Bone marrow (tissue), 2 donors: Measurements from ENCODE around the gene TPST1.
A peak's percentile ranks its signal among the peaks of the same experiment; 100 is the strongest.
"Not testable (repeated sequence)": the region's sequence is repeated elsewhere in the genome, so short reads cannot be mapped to it uniquely, and the experiment has no call there.

ENCODE experiments used
- DNase-seq, 2 donors: peaks; one replicate each; lab custom pipeline; 2025; lab: John Stamatoyannopoulos, UW

The TPST1 gene

DNA sequence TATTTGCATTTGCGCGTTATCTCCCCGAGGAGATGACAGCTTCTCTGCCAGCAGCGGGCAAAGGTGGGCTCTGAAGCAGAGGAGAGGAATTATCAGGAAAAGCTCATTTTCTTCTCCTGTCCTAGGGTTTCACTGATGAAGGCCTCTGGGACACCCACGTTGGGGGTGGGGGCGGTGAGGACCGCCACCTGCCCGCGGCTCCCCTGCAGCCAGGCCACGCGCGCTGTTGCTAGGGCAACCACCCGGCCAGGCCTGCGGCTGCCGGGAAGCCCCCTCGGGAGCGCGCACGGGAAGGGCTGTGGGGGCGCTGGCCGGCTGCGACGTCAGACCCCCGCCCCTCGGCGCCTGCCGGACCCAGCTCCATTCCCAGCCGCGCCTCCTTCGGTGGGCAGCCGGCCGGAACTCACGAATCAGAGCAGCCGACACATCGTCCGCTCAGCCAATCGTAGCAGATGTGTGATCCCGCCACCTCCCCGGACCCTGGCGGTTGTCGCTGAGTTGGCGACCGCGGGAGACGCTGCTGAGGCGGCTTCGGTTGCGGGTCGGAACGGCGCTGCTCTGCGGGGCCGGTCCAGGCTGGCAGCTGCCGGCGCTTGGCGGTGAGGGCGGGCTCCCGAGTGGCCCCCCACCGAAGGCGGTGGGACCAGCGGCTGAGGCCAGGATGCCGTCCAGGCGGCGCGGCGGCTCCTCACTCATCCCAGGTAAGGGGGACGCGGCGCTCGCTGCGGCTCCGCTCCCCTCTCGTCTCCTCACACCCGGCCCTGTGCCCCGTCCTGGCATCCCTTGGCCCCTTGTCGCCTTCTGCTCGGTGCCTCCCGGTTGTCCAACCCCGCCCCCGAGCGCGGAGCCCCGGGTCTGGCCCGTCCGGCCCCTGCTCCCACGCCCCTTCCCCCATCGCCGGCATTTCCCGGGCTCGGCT is at the start of gene TPST1:
TPST1 (plus strand) TSS at position 513 of the 919 bp plus-strand sequence. CDS start 35,092 bp downstream, outside the sequence.
- peak in 1 of 2 donors; percentile 65 for DNase-seq

DNA sequence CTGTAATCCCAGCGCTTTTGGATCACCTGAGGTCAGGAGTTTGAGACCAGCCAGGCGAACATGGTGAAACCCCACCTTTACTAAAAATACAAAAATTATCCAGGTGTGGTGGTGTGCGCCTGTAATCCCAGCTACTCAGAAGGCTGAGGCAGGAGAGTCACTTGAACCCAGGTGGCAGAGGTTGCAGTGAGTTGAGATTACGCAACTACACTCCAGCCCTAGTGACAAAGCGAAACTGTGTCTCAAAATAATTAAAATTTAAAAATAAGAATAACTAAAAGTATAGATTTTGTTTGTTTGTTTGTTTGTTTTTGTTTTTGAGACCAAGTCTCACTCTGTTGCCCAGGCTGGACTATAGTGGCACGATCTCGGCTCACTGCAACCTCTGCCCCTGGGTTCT is 49.1 kb upstream of the TPST1 start:
- DNase-seq, result not testable (repeated sequence)

DNA sequence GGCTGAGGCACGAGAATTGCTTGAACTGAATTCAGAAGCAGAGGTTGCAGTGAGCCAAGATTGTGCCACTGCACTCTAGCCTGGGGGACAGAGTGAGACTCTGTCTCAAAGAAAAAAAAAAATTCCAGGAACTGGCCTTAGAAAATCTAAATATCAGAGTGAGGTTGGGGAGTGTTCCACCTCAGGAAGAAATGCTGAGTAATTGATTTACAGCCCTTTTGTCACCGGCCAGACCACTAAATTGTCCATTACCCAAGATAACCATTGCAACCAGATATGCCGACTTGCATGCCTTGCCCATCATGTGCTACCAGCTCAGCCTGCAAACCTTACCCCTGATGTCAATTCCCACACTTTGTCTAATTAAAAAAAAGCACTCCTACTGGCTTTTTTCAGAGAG is 48.1 kb upstream of the TPST1 start:
- no peak for DNase-seq

DNA sequence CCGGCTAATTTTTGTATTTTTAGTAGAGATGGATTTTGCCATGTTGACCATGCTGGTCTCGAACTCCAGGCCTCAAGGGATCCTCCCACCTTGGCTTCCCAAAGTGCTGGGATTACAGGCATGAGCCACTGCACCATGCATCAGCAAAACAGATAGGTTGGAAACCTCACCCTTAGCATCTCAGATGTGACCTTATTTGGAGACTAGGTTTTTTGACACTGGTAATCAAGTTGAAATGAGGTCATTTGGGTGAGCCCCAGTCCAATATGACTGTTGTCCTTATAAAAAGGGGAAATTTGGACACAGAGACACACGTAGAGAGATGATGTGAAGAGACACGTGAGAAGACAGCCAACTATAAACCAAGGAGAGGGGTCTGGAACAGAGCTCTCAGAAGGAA is 42.5 kb upstream of the TPST1 start:
- no peak for DNase-seq

DNA sequence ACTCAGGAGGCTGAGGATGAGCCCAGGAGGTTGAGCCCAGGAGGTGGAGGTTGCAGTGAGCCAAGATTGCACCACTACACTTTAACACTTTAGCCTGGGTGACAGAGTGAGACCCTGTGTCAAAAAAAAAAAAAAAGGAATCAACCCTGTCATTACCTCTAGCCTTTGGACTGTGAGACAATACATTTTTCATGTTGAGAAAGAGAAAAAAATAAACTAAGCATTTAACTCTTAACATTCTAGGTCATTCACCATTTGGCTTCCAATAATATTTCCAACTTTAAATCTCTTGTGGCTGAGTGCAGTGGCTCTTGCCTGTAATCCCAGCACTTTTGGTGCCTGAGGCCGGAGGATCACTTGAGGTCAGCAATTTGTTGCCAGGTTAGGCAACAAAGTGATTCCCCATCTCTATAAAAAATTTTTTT is 41.9 kb upstream of the TPST1 start:
- DNase-seq, result no peak

DNA sequence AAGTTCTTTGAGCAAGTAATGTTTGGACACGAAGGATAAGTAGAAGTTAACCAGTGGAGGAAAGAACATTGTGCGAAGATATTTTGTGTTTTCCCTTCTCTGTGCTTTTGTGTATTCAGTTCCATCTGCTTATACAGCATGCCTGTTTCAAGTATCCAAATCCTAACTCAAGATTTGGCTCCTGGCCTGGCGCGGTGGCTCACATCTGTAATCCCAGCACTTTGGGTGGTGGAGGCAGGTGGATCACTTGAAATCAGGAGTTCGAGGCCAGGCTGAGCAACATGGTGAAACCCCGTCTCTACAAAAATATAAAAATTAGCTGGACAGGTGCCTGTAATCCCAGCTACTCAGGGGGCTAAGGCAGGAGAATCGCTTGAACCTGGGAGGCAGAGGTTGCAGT is 40.8 kb upstream of the TPST1 start:
- no peak for DNase-seq

DNA sequence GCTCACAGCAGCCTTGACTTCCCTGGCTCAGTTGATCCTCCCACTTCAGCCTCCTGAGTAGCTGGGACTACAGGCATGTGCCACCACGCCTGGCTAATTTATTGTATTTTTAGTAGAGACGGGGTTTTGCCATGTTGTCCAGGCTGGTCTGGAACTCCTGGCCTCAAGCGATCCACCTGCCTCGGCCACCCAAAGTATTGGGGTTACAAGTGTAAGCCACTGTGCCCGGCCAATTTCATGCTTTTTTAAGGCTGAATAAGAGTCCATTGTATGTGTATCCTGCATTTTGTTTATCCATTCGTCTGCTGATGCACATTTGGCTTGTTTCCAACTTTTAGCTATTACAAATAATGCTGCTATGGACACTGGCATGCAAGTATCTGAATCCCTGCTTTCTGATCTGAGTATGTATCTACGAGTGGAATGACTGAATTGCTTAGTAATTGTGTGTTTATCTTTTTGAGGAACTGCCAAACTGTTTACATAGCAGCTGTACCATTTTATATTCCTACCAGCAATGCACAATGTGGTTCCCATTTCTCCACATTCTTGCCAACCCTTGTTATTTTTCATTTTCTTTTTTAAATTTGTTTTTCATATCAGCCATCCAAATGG is 37.3 kb upstream of the TPST1 start:
- DNase-seq, result no peak

DNA sequence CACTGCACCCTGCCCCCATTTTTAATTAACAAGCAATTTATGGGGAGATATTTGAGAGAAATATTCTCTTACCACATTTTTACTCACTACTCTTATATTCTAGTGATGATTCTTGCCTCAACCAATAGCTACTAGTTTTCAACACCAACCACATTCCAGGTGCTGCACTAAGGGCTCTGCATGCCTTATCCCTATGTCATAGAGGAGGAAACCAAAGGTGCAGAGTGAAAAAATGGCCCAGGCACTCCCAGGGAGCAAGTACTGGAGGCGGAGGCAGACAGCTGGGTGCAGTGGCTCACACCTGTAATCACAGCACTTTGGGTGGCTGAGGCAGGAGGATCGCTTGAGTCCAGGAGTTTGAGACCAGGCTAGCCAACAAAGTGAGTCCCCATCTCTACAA is 35.5 kb upstream of the TPST1 start:
- no peak for DNase-seq

DNA sequence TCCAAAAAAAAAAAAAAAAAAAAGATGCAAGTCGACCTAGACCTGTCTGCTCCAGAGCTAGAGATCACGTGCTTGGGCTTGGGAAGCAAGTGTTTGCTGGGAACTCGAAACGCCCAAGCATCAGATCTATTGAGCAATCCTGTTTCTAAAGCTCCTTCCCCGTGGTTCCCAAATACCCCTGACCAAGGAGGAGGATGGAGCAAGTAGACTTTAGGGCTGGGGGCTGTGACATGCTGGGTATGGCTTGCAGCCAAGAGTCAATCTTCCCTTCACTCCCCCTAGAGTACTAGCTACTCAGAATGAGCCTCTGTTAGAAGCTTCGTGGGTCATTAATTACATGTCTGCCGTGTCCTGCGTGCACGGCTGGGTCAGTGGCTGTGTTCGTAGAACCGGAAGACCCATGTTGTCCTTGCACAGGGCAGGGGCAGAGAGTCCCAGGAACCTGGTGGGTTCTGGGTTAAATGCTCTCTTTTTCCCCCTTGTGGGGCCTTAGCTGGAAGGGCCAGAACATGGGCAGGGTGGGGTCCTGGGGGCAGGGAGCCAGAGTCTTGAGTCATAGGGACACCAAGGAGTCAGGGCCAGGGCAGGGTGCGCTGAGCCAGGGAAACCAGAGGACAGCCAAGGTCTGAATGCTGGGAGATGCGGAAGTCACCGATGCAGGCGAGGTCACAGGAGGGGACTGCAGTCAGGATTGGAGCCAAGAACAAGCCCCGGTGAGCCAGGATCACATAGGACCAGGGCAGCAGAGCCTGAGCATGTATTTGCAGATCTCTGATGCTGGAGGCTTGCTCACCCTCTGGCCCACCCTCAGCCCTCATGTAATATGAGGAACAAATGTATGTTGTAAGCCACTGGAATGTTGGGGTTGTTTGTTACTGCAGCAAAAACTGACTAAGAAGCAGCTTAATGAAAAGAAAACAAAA is 34.6 kb upstream of the TPST1 start:
- DNase-seq, result no peak

DNA sequence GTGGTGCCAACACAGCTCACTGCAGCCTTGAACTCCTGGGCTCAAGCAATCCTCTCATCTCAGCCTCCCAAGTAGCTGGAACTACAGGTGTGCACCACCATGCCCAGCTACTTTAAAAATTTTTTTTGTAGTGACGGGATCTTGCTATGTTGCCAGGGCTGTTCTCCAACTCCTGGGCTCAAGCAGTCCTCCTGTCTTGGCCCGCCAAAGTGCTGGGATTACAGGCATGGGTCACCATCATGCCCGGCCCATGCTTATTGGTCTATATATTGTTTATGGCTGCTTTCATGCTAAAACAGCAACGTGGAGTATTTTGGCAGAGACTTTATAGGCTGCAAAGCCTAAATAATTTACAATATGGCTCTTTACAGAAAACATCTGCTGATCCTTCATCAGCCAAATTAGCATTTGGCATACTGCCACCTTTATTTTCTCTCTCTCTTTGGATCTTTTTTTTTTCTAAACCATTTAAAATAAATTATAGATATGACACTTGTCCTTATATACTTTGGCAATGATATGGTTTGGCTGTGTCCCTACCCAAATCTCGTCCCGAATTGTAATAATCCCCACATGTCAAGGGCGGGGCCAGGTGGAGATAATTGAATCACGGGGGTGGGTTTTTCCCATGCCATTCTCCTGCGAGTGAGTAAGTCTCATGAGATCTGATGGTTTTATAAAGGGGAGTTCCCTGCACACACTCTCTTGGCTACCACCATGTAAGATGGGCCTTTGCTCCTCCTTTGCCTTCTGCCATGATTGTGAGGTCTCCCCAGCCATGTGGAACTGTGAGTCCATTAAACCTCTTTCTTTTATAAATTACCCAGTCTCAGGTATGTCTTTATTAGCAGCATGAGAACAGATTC is 32.4 kb upstream of the TPST1 start:
- not testable (repeated sequence) for DNase-seq

DNA sequence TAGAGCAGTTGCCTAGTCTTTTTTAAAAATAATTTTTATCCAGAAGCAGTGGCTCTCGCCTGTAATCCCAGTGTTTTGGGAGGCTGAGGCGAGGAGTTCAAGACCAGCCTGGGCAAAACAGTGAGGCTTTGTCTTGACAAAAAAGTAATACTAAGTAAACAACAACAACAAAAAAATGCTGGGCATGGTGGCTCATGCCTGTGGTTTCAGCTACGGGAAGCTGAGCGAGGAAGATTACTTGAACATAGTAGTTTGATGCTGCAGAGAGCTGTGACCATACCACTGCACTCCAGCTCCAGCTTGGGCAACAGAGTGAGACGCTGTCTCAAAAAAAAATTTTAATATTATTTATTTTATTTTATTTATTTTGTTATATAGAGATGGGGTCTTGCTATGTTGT is 31.3 kb upstream of the TPST1 start:
- DNase-seq, result no peak

DNA sequence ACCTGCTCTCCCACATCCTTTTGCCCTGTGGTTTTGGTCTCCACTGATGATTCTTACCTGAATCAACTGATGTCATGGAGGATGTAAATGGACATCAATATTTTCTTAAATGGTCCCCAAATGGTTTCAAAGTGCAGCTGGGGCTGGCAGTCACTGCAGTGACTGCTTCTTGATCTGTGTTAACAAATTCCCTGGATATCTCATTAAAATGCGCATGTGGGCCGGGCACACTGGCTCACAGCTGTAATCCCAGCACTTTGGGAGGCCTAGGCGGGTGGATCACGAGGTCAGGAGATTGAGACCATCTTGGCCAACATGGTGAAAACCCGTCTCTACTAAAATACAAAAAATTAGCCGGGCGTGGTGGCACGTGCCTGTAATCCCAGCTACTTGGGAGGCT is 30.1 kb upstream of the TPST1 start:
- DNase-seq, result not testable (repeated sequence)

DNA sequence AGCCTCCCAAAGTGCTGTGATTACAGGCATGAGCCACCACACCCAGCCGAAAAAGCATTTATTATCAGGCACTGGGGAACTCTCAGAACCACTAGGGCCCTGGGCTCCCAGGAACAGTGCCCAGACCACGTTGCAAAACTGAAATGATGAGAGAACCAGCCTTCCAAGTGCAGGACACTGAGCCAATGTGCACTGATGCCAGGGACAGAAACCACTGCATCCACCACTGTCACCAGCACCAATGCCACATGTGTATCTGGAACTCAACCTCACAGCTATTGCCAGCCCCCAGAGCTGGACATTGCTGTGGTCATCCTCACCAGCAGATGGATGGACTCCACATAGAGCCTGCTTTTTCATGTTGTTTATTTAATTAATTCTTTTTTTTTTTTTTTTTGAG is 28.2 kb upstream of the TPST1 start:
- DNase-seq, result no peak

DNA sequence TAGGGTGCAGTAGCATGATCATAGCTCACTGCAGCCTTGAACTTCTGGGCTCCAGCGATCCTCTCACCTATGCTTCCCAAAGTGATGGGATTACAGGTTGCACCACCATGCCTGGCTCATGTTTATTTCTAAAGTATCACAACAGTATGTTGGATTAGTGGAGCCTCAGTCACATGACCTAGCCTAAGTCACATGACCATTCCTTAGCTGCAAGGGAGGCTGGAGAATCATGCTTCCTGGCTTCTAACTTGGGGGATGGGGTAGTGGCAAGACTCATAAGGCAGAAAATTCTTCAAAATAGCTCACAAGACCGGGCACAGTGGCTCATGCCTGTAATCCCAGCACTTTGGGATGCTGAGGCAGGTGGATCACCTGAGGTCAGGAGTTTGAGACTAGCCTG is 26.9 kb upstream of the TPST1 start:
- no peak for DNase-seq

DNA sequence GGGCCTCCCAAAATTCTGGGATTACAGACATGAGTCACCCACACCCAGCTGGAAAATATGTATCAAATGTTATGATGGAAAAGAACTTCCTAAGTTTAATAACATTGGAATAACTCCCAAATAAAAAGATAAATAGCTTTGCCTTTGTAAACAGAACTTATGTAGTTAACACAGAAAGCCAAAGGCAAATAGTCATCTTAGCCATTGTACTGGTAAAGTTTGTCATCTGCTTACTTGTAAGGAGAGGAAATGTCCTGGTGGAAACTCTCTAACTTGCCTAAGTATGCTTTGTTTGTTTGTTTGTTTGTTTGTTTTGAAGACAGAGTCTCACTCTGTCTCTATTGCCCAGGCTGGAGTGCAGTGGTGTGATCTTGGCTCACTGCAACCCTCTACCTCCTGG is 23.8 kb upstream of the TPST1 start:
- no peak for DNase-seq

DNA sequence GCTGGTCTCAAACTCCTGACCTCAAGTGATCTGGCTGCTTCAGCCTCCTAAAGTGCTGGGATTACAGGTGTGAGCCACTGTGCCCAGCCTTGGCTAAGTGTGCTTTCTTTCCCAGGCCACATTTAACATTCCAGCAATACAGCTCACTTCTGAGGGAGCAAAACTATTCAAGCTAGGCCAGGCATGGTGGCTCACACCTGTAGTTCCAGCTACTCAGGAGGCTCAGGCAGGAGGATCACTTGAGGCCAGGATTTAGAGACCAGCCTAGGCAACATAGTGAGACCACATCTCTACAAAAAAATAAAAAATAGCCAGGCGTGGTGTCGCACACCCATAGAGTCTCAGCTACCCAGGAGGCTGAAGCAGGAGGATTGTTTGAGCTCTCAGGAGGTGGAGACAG is 23.3 kb upstream of the TPST1 start:
- DNase-seq, result no peak

DNA sequence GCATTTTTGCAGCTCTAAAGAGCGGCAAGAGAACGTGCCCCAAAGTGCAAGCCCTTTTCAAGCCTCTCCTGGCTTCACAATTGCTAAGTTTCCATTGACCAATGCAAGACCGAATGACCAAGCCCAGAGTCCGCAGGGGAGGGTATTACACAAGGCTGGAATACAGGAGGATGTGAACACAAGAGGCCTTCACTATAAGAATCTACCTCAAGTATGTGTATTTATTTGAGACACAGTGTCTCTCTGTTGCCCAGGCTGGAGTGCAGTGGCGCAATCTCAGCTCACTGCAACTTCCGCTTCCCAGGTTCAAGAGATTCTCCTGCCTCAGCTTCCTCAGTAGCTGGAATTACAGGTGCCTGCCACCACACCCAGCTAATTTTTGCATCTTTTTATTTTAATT is 22.2 kb upstream of the TPST1 start:
- DNase-seq, result no peak

DNA sequence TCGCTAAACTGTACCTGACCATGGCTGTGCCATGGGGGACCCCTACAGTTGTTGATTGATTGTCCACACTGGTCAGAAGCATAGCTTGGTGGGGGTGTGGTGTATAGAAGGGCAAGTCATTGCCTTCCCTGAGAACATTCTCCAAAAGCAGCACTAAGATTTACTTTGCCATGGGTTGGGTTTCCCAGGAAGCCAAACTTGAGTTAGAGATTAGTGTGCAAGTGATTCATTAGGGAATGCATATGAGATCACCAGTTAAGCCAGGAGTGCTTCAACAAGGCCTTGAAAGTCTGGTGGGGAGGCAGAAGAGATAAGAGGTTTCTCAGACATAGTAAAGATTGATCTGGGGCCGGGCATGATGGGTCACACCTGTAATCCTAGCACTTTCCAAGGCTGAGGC is 21.4 kb upstream of the TPST1 start:
- DNase-seq, result no peak

DNA sequence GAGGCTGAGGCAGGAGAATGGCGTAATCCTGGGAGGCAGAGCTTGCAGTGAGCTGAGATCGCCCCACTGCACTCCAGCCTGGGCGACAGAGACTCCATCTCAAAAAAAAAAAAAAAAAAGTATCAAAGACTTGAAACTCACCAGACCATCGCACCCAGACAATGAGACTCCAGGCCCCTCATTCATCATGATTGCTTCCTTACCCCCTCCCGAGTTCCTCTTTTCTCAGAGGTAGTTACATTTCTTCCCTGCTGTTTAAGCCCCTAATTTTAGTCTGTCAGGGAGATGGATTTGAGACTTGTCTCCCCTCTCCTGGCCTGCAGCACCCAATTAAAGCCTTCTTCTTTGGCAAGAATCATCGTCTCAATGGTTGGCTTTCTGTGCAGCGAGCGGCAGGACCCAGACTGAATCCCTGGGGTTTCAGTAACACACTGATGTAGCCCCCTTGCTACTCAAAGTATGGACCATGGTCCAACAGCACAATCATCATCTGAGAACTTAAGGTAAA is 19.4 kb upstream of the TPST1 start:
- DNase-seq, result no peak

DNA sequence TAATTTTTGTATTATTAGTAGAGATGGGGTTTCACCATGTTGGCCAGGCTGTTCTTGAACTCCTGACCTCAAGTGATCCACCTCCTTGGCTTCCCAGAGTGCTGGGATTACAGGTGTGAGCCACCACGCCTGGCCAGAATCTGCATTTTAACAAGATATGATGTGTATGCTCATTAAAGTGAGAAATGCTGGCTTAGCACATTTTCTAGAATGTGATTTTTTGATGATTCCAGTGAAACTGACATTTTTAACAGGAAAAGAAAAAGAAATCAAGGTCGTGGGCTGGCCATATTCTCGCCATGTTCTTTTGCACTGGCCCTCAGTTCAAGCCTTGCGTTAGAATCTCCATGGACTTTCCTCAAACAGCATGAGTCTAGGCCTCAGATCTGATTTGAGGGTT is 18.1 kb upstream of the TPST1 start:
- no peak for DNase-seq

DNA sequence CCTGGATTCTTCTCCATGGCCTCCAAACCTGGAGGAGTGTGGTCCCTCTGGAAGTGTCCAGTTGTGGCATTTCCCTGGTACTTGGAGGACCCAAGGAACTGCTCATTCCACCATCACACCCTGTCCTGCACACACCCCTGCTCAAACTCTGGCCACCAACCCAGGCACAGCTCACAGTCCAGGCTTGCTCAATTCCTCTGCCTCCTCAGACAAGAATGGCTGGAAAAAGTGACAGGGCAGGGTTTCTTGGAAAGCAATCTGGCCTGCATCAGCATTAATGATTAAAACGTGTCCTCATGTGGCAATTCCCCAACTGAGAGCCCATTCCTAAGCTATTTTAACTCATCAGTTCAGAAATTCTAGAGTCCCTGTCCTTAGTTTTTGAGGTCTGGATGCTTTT is 17.2 kb upstream of the TPST1 start:
- no peak for DNase-seq
